Measurements from ENCODE around the gene CAV2. TPM values are rescaled to one million over a fixed set of nuclear protein-coding genes. Genes with fewer than 3 reads are reported as not detected.

CAV2 gene
- total and polyA plus RNA-seq, 2 of the 8 experiments (the other 6 are each of a cell fraction or from before 2014, with no cell fraction given): 2.8 to 4.7 TPM

DNA sequence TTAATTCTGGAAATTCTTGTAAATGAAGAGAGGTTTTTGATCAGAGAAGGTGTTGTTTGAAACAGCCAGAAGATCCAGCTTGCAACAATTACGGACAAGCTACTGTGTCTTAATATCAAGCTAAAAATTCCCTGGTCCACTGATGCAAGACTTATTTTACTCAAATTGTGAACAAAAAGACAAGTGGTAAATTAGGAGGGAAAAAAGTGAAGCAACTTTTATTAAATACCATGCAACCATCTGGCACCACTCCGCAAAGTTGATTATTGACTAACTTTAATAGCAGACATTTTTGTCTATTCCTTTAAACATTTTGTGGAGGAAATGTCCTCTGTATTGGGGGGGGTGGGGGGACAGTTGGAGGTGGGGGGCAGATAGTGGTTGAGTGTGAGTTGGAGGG, 5.1 kb upstream of the CAV2 start:
- DNase-seq (ENCODE audit: low read depth in 1 of 2, low spot score in 2 of 2) (no peak), FAIRE-seq (no peak)
- H3K4ac ChIP-seq (replicated peaks; ENCODE audit: insufficient read length, low read depth, low read length): no peak overlapping the region
- H2AK5ac ChIP-seq (ENCODE audit: low read depth, low read length): no peak overlapping the region
- H2AFZ ChIP-seq (ENCODE audit: low read length): no peak overlapping the region
- no peak overlapping the region for H3K4me2 ChIP-seq (ENCODE audit: insufficient read depth in 1 of 2, low read depth in 2 of 2, low read length in 2 of 2)
- TF ChIP-seq FOSL1 (IDR thresholded peaks at IDR 0.05; ENCODE audit: insufficient read depth, low read depth, low read length): no peak
- no peak for TF ChIP-seq POU5F1 (IDR thresholded peaks at IDR 0.05; ENCODE audit: low read depth, low read length)
- TF ChIP-seq SIRT6 (IDR thresholded peaks at IDR 0.05; ENCODE audit: low read length): no peak
- TF ChIP-seq MAFK (IDR thresholded peaks at IDR 0.05; ENCODE audit: low read depth, low read length): no peak
- TF ChIP-seq CTBP2 (IDR thresholded peaks at IDR 0.05; ENCODE audit: borderline replicate concordance, insufficient read depth, insufficient read length, low read length): no peak
- no peak for TF ChIP-seq CREB1 (IDR thresholded peaks at IDR 0.05)
- no peak for TF ChIP-seq EGR1 (IDR thresholded peaks at IDR 0.05; ENCODE audit: borderline replicate concordance, low read depth, low read length)
- TF ChIP-seq SP2 (IDR thresholded peaks at IDR 0.05; ENCODE audit: low read length): no peak
- TF ChIP-seq SIN3A (conservative IDR thresholded peaks at IDR 0.05 in 1 of 2, IDR thresholded peaks at IDR 0.05 in 1 of 2; ENCODE audit: low read depth in 1 of 2, low read length in 2 of 2): no peak
- peaks cover 0 to 3% (median 0%) of the 10 kb centered on the region in 4 experiments; a peak in 2 of 7 replicates for H3K4me1 ChIP-seq (replicated peaks in 1 of 4; ENCODE audit: control insufficient read depth in 3 of 4, insufficient read depth in 4 of 4, low read length in 3 of 4)
- H4K20me1 ChIP-seq (replicated peaks in 1 of 2; ENCODE audit: control insufficient read depth in 1 of 2, insufficient read depth in 2 of 2, low read length in 2 of 2): peaks cover 0 to 2% of the 10 kb centered on the region in 2 experiments
- no peak overlapping the region for H4K5ac ChIP-seq (ENCODE audit: insufficient read length, low read depth, low read length)
- H4K8ac ChIP-seq (ENCODE audit: extremely low read depth, insufficient read depth, low read length): no peak overlapping the region
- H3K56ac ChIP-seq (replicated peaks; ENCODE audit: insufficient read length, low read depth, low read length): no peak overlapping the region
- H4K91ac ChIP-seq (replicated peaks; ENCODE audit: insufficient read length, low read length): no peak overlapping the region
- no peak overlapping the region for H2BK120ac ChIP-seq (replicated peaks; ENCODE audit: low read depth, low read length)
- H3K79me2 ChIP-seq (ENCODE audit: control insufficient read depth in 1 of 2, insufficient read depth in 2 of 2, low read length in 2 of 2): no peaks in the 10 kb centered on the region
- no peak overlapping the region for H3K23ac ChIP-seq (ENCODE audit: insufficient read length)
- peaks cover 0 to 7% (median 3%) of the 10 kb centered on the region in 4 experiments; a peak in 4 of 7 replicates for H3K27me3 ChIP-seq (replicated peaks in 1 of 4; ENCODE audit: control insufficient read depth in 3 of 4, extremely low read depth in 1 of 4, insufficient read depth in 3 of 4, low read length in 3 of 4)
- POLR2A ChIA-PET (ENCODE audit: partially characterized antibody): no interaction called here
- H2BK20ac ChIP-seq (ENCODE audit: low read length): no peak overlapping the region
- CTCF ChIA-PET (ENCODE audit: partially characterized antibody): interaction anchor here (1.0 to 3.8 kb wide), 3 partner anchors 32 to 316 kb away, joined by 3 to 13 read pairs (median 3); no protein-coding TSS in a partner anchor
- H3K36me3 ChIP-seq (ENCODE audit: control insufficient read depth in 2 of 4, insufficient read depth in 4 of 4, low read length in 3 of 4): no peaks in the 10 kb centered on the region
- no peak overlapping the region for H2BK12ac ChIP-seq (ENCODE audit: low read depth, low read length)
- WGBS, 2 experiments (ENCODE audit: extremely low coverage in 1 of 2, insufficient coverage in 1 of 2, insufficient read length in 1 of 2, insufficient replicate concordance in 2 of 2, low coverage in 1 of 2, low lambda C conversion rate in 2 of 2, missing lambda C conversion rate in 1 of 2): 100% methylated on average over 2 of the region's 2 CpGs; no CpG with 5 or more reads in 1 of the 2 experiments
- H2BK15ac ChIP-seq (ENCODE audit: low read length): no peak overlapping the region
- H3K27ac ChIP-seq (ENCODE audit: low read depth, low read length): no peak overlapping the region
- H3K79me1 ChIP-seq (ENCODE audit: low read depth, low read length): no peaks in the 10 kb centered on the region
- no peak overlapping the region for H3K9ac ChIP-seq (replicated peaks in 1 of 4; ENCODE audit: extremely low read depth in 1 of 4, low read depth in 3 of 4, low read length in 3 of 4)
- no peak overlapping the region for H3K14ac ChIP-seq (ENCODE audit: insufficient read length)
- H3K9me3 ChIP-seq (ENCODE audit: insufficient read depth in 2 of 2, low read depth in 1 of 2, low read length in 1 of 2): no peaks in the 10 kb centered on the region
- no peak overlapping the region for H2BK5ac ChIP-seq (ENCODE audit: low read depth, low read length)
- H3K4me3 ChIP-seq (ENCODE audit: extremely low read depth in 1 of 4, insufficient read depth in 2 of 4, low read depth in 3 of 4, low read length in 4 of 4): no peak overlapping the region
- no peak overlapping the region for H3K18ac ChIP-seq (ENCODE audit: extremely low read depth, low read length)
- H3K23me2 ChIP-seq (ENCODE audit: low read depth, low read length): no peaks in the 10 kb centered on the region
